Astrocyte of the spinal cord (primary cell): Measurements from ENCODE around the gene CDHR1.
"Not testable (repeated sequence)": the region's sequence is repeated elsewhere in the genome, so short reads cannot be mapped to it uniquely, and the experiment has no call there.

Experiments used
- DNase-seq: peaks from one replicate; pipeline ENCODE4 v3.0.0; 2011; ENCODE audit warnings: low read depth, low spot score
- H3K4me3 ChIP-seq: 2 replicates; pipeline ENCODE4 v1.5.1; 2011; ENCODE audit warnings: low read depth, mild to moderate bottlenecking, low read length, moderate library complexity
- CTCF ChIP-seq: IDR thresholded peaks from 2 replicates; pipeline ENCODE4 v1.5.1; 2012; ENCODE audit warnings: low read depth, mild to moderate bottlenecking, low read length, inconsistent platforms
- in situ Hi-C: cut with HindIII; loops from 2 replicates; pipeline ENCODE4 v1.10.0; 2017; ENCODE audit warnings: low sequenced_read_pairs

CDHR1 gene

DNA sequence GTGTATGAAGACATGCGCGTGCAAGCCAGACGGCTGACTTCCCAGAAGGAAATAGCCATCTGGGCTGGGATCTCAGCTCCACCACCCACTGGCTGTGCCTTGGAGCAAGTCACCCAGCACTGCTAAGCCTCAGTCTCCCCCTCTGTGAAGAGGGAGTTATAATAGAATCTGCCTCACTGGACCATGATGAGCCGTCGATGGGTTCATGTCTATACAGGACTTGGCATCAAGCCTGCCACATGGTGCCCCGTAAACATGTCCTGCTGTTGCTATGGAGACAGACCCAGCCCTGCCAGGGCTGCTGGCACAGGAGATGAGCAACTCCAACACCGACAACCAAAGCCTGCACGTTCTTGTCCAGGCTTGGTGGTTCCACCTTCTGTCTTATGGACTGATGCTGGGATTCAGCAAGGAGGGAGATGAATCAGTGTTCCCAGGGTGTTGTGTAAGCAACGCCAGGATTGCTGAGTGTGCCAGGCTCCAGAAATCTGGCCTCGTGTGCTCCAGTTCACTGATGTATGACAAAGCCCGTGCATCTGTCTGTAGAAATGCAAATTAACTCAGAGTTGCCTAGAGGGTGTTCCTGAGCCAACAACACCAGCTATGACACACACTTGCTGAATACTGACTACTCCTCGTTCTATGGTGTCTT is 15.2 kb upstream of the CDHR1 start:
- DNase-seq, result no peak
- in situ Hi-C loops, result no loop called here
- no peak overlapping the region for H3K4me3 ChIP-seq
- no peak for TF ChIP-seq CTCF

DNA sequence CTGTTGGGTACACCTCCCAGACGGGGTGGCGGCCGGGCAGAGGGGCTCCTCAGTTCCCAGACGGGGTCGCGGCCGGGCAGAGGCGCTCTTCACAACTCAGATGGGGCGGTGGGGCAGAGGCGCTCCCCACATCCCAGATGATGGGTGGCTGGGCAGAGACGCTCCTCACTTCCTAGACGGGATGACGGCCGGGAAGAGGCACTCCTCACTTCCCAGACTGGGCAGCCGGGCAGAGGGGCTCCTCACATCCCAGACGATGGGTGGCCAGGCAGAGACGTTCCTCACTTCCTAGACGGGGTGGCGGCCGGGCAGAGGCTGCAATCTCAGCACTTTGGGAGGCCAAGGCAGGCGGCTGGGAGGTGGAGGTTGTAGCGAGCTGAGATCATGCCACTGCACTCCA is 14.0 kb upstream of the CDHR1 start:
- in situ Hi-C loops, H3K4me3 ChIP-seq, DNase-seq: not testable (repeated sequence)

GRCh38 chr10:84181631-84182030 is 12.7 kb upstream of the CDHR1 start:
- DNase-seq, result no peak
- H3K4me3 ChIP-seq, result no peak overlapping the region
- in situ Hi-C loops, result no loop called here
- TF ChIP-seq CTCF, result no peak

DNA sequence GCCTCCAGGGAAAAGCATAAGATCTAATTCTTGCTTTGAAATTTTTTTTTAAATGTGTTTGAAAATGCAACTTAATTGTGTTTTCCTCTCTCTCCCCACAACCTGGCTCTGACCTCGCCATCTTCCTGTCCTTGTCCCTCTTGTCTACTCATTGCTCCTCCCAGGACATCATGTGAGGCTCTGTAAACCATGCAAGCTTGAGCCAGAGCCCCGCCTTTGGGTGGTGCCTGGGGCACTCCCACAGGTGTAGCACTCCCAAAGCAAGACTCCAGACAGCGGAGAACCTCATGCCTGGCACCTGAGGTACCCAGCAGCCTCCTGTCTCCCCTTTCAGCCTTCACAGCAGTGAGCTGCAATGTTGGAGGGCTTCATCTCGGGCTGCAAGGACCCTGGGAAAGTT is 9.8 kb upstream of the CDHR1 start:
- DNase-seq, result no peak

GRCh38 chr10:84185526-84186175 is 8.7 kb upstream of the CDHR1 start:
- TF ChIP-seq CTCF, result no peak
- in situ Hi-C loops, result no loop called here
- DNase-seq, result no peak
- no peak overlapping the region for H3K4me3 ChIP-seq

More for the DNA sequence above, 9.8 kb upstream of the CDHR1 start:
- no peak overlapping the region for H3K4me3 ChIP-seq
- in situ Hi-C loops, result no loop called here
- TF ChIP-seq CTCF, result no peak

DNA sequence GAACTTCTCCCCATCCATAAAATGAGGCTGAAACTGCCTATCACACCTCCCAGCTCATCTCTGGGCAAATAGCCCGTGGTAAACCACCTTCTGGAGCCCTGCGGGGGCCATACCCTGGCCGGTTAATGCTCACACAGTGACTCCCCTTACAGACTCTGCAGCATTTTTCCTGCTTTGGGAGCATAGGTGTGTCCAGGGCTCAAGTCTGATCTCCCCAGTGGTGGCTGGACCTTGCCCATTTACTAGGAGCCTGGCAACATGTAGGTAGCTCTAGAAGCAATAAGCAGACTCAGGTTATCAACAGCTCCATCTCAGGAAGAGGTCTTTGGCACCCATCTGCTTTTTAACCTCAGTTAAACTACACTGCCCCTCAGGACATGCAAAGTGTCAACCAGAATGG is 5.5 kb upstream of the CDHR1 start:
- DNase-seq, result no peak
- no peak for TF ChIP-seq CTCF
- no peak overlapping the region for H3K4me3 ChIP-seq
- in situ Hi-C loops, result no loop called here

DNA sequence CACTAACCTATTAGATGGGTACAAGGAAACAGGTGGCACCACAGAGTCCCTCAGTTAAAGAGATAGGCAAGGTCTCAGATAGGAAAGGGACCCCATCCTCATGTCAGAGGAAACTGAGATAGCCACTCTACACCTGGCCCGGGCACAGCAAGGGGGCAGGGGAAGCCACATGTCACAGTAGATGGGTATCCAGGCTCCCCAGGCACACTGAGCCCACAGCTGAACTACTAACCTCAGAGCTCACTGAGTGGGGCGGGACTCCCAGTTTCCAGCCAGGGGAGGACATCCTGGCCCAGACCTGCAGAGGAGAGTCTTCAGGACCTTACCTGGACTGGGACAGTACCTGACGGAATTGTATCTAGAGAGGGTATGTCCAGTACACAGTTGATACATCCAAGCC is 3.7 kb upstream of the CDHR1 start:
- H3K4me3 ChIP-seq, result no peak overlapping the region
- no peak for DNase-seq
- in situ Hi-C loops, result no loop called here
- TF ChIP-seq CTCF, result no peak
